Occipital lobe (tissue), 2 donors: ENCODE results near the gene UGT2B15. TPM values are rescaled to one million over a fixed set of nuclear protein-coding genes. Genes with fewer than 3 reads are reported as not detected.
"Not testable (repeated sequence)": the region's sequence is repeated elsewhere in the genome, so short reads cannot be mapped to it uniquely, and the experiment has no call there.

ENCODE experiments used
- DNase-seq: peaks from one replicate; lab custom pipeline; 2025; lab: John Stamatoyannopoulos, UW
- total RNA-seq: library from RNA; depleted of rRNA; stranded (reverse); fragments of >200 nt; gene quantifications from one replicate; pipeline ENCODE4 v1.2.3, GENCODE V29; 2014

The UGT2B15 gene
- total RNA-seq, 1 donor from 2014 or later: not detected

DNA sequence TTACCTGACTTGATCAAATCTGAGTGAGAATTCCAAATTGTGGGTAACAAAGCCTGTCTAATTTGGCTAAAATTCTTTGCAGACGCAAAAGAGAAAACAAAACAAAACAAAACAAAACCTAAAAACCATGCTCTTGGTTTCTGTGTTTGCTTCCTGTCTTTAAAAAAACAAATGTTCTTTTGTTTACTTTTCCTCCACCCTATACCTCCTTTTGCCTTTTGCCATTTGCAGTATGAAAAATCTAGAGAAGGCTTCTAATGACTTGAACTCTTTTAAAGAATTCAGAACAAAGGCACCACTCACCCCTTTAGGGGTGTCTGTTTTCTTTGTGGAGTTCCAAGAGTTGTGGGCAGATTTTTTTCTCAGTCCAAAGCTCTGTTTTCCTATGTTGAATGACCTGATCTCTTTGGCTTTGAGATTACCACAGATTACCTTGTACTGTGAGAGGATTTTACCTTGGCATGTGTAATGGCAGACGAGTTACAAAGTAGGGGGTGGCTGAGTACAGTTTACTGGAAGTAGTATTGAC lies 13.9 kb downstream of the UGT2B15 start:
- not testable (repeated sequence) for DNase-seq

DNA sequence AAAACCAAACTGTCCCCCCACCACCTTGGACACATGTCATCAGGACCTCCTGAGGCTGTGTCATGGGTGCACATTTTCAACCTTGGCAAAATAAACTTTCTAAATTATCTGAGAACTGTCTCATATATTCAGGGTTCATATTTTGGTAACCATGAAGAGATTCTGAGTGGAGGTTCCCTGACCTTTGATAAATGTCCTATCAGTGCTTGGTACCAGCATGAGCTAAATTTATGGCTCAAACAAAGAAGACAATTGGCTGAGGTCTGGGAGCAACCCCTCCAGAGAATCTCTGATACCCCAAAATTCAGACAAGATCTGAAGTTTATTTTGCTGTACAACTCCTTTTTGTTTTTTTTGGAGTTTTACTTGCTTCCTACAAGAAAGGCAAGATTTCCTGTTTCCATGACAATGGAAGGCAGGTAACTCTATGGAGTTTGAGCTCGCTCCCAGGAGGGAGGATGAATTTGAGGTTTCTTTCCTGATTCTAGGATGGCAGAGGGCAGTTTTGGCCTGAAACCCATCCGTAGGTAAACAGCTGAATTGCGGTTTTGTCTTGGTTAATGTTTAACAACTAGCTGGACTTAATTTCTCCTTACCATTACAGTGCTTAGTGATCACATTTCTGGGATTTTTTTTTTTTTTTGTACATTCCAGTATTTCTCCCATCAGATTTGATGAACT lies 14.5 kb downstream of the UGT2B15 start:
- DNase-seq: no peak

DNA sequence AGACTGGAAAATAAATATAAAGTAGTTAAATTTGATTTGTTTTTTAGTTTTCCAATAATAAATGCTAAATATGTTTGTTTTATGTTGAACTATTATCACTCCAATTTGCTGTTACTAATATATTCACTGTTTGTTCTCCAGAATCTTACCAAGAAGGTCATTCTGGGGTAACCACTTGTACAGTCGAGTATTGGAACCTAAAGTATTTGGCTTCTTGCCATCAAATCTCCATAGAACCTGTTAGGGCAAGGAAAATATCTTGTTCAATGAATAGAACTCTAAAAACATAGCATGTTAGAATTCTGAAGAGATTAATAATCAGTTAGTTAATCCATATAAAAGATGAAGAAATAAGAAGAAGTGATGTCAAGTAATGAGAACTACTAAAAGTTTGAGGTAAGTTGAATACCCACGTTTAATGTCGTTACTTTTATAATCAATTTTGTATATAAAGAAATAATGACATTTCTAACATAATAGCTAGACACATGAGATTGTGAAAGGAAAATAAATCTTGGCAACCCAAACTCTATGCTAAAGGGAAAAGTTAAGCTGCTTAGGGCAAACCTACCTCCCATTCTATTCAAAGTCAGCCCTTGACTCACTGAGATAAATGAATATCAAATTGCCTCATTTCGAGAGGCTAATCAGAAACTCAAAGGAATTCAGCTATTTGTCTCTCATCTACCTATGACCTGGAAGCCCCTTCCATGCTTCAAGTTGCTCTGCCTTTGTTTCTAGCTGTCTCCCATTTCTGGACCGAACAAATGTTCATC lies 15.3 kb downstream of the UGT2B15 start:
- DNase-seq: no peak

DNA sequence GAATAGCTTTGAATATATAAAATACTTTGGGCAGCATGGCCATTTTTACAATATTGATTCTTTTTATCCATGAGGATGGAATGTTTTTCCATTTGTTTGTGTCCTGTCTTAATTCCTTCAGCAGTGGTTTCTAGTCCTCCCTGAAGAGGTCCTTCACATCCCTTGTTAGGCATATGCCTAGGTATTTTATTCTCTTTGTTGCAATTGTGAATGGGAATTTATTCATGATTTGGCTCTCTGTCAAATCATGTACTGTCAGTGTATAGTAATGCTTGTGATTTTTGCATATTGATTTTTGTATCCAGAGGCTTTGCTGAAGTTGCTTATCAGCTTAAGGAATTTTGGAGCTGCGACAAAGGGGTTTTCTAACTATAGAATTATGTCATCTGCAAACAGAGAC lies 18.5 kb downstream of the UGT2B15 start:
- DNase-seq: no peak

DNA sequence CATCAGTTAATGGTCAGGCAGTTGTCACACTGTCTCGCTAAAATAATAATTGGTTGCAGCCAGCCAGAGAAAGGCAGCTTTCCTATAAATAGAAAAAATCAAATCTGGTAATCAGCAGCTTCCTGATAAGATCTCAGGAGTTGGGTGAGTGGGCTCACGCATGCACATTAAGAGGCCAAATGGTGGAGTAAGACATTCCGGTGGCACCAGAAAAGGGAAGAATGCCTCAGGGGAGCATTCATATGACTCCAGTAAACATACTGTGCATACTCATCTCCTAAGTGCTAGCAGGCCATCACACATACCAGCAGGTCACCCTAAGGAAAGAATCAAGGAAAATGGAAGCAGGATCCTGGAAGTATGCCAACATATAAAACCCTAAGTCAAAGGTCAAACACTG lies 40.1 kb downstream of the UGT2B15 start:
- no peak for DNase-seq

DNA sequence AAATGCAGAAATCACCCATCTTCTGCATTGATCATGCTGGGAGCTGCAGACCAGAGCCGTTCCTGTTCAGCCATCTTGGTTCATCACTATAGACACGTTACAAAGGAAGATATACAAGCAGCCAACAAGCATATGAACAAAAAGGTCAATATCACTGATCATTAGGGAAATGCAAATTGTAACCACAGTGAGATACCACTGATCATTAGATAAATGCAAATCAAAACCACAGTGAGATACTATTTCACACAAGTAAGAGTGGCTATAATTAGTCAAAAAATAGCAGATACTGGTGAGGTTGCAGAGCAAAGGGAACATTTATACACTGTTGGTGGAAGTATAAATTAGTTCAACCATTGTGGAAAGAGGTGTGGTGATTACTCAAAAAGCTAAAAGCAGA lies 47.7 kb downstream of the UGT2B15 start:
- not testable (repeated sequence) for DNase-seq

DNA sequence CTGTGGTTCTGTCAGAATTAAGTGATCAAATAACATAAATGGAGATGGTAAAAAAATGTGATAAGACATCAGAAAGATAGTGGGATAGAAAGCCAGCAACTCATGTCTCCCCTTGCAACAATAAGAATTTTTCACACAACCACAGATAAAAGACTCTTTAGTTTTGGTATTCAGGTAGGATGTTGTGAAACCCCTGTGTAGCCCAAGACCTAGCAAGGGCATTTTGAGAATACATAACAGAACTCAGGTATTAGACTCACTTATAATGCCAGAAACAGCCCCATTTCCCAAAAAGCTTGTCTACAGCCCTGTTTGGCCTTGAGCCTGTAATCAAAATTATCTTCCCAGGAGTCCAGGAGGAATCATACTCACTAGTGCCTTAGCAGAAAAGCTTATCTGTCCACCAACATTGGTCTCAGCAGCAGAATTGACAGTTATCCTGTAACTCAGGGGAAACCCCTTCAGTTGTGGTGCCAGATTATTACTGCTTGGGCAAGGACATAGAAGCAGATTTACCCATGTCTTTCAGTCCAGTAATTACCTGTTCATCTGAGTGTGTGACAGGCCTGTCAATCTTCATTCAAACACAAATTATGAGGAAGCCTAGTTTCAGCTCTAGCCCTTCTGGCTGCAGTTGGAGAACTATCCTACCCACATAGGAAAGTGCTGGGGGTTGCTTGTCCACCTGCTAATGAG lies 53.3 kb downstream of the UGT2B15 start:
- DNase-seq: no peak

DNA sequence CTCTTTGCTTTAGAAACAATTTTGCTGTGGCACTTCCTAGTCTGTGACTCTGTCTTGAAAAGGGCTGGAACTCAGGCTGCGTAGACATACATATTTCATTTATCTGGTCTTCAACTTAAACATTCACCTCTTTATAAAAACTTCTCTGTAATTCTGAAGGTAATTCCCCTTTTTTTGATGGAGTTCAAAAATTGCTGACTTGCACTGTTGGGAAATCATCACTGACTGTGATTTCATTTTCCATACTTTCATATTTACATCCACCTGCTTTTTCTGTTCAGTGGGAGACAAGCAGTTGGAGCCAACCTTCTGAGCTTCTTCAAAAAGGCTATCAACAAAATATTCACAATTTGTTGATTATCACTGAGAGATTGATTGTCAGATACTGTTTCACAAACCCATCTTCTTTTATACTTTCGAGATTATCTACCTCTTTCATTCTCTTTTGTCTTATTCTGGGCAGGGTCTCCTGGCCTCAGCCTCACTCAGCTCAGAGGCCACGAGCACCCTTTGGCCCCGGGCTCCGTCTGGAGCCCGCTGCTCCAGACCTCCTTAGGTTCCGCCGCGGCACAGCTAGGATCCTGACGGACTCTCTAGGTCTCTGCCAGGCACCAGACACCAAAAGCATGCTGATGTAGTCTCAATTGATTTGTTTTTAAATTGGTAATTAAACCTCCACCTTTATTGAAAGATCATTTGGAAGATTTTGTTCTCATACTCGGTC lies 54.6 kb downstream of the UGT2B15 start:
- no peak for DNase-seq

DNA sequence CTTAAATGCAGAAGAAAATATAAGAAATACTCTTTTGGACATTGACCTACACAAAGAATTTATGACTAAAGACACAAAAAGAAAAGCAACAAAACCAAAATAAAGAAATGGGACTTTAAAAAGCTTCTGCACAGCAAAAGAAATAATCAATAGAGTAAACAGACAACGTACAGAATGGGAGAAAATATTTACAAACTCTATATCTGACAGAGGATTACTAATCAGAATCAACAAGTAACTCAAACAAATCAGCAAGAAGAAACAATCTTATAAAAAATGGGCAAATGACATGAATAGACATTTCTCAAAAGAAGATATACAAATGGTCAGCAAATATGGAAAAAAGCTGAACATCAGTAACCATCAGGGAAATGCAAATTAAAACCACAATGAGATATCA lies 56.7 kb downstream of the UGT2B15 start:
- DNase-seq: no peak

DNA sequence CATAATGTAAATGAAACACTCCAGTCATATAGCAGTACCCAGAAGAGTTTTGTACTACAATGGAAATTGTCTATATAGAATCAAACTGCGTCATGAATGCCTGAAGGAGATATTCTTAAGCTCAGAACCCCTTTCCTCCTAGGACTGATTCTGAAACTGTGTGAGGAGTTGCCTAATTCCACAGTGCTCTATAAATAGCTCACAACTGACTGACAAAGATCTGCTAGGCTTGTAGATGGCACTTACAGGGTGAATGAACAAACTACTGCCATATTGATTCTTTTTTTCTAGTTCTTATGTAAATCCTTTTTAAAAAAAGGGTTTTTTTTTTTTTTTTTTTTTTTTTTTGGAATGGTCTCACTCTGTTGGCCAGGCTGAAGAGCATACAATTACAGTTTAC lies 64.2 kb downstream of the UGT2B15 start:
- no peak for DNase-seq

DNA sequence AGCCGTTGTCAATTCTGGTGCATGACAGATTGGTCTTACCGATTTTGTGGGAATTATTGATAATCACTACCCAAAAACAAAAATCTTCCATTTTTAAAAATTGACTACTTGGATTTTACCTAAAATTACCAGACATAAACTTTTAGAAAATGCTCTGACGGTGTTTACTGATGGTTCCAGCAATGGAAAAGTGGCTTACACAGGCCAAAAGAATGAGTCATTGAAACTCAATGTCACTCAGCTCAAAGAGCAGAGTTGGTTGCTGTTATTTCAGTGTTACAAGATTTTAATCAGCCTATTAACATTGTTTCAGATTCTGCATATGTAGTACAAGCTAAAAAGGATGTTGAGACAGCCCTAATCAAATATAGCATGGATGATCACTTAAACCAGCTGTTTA lies 71.3 kb downstream of the UGT2B15 start:
- DNase-seq: no peak

DNA sequence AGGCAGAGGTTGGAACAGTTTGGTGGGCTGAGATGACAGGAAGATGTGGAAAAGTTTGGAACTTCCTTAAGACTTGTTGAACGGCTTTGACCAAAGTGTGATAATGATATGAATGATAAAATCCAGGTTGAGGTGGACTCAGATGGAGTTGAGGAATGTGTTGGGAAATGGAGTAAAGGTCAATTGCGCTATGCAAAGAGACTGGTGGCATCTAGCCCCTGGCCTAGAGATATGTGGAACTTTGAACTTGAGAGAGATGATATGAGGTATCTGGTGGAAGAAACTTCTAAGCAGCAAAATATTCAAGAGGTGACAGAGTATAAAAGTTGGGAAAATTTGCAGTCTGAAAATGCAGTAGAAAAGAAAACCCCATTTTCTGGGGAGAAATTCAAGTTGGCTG lies 73.0 kb downstream of the UGT2B15 start:
- DNase-seq: no peak

Other genes with a start within 250 kb of the UGT2B15 start
- 0.16 TPM for gene TMPRSS11E, start 223.2 kb downstream of the UGT2B15 start, total RNA-seq
- gene UGT2B17, start 94.3 kb downstream of the UGT2B15 start, total RNA-seq: not detected
- not detected for gene UGT2B10, start 145.3 kb upstream of the UGT2B15 start, total RNA-seq